Sigmoid colon (tissue), 7 donors: ENCODE results near the gene BDKRB1. TPM values are rescaled to one million over a fixed set of nuclear protein-coding genes. Genes with fewer than 3 reads are reported as not detected.

ENCODE experiments used
- DNase-seq: peaks from one replicate; pipeline ENCODE4 v3.0.0-alpha.2; 2019
- H3K27ac ChIP-seq, 4 donors: fragments of 200-600 bp; sonication (generic); one replicate each; pipeline ENCODE4 v1.5.1; 2016 to 2019; ENCODE audit warnings: mild to moderate bottlenecking in 1 of 4
- H3K27me3 ChIP-seq, 3 donors: fragments of 200-600 bp; sonication (generic); one replicate each; pipeline ENCODE4 v1.5.1; 2019; ENCODE audit warnings: mild to moderate bottlenecking in 1 of 3
- H3K36me3 ChIP-seq, 4 donors: fragments of 200-600 bp; sonication (generic); one replicate each; pipeline ENCODE4 v1.5.1; 2016 to 2019
- H3K4me1 ChIP-seq, 4 donors: fragments of 200-600 bp; sonication (generic); one replicate each; pipeline ENCODE4 v1.5.1; 2017 to 2019
- H3K4me3 ChIP-seq, 4 donors: fragments of 200-600 bp; sonication (generic); one replicate each; pipeline ENCODE4 v1.5.1; 2017 to 2019; ENCODE audit warnings: mild to moderate bottlenecking in 2 of 4, moderate library complexity in 1 of 4
- H3K9me3 ChIP-seq, 4 donors: fragments of 200-600 bp in 3 of 4; sonication (generic) in 3 of 4; one replicate each; pipeline versions ENCODE4 v1.5.1 to v1.6.1; 2013 to 2019
- EP300 ChIP-seq, 4 donors: sonication (generic); formaldehyde crosslinking; IDR thresholded peaks; one replicate each; pipeline ENCODE4 v1.6.1; 2017; ENCODE audit warnings: antibody characterized with exemption in 4 of 4
- POLR2A ChIP-seq, 2 donors: fragments of 450-650 bp; IDR thresholded peaks; one replicate each; pipeline ENCODE4 v1.6.1; 2016; ENCODE audit warnings: antibody characterized with exemption in 2 of 2, mild to moderate bottlenecking in 2 of 2, moderate library complexity in 2 of 2
- POLR2AphosphoS5 ChIP-seq, 4 donors: sonication (generic); formaldehyde crosslinking; IDR thresholded peaks; one replicate each; pipeline ENCODE4 v1.6.1; 2017; ENCODE audit warnings: antibody characterized with exemption in 4 of 4
- WGBS, 2 donors: extraction: QIAGEN DNeasy Blood & Tissue Kit; methylation state at CpG; one replicate each; pipeline ENCODE4 v1.1.7; 2013; 5-methylcytosine and 5-hydroxymethylcytosine counted together
- intact Hi-C: fragments of 100-400 bp; cut with DNase I; formaldehyde crosslinking; loops from one replicate; pipeline ENCODE4 v1.15.1; 2023
- polyA plus RNA-seq, 3 donors: library from polyadenylated mRNA; stranded (reverse); fragments of 200-250 nt; gene quantifications; one replicate each; pipeline ENCODE4 v1.2.3, GENCODE V29; 2013
- total RNA-seq, 4 donors: library from RNA; depleted of rRNA; stranded (reverse); fragments of >200 nt; gene quantifications; one replicate each; pipeline ENCODE4 v1.1.0, GENCODE V29; 2016
- TF ChIP-seq, protein P1 (sequence below), 4 experiments: fragments of 450-650 bp in 3 of 4; fragments of 200-600 bp in 1 of 4; IDR thresholded peaks; one replicate each; pipeline ENCODE4 v1.5.1; 2016 to 2019; ENCODE audit warnings: antibody characterized with exemption in 4 of 4, mild to moderate bottlenecking in 3 of 4, moderate library complexity in 2 of 4
- donor health status: healthy with polysubstance abuse.
- donor health status: Bipolar disorder and iron deficiency.
- donor health status: healthy.

Gene BDKRB1
- total and polyA plus RNA-seq, 7 donors = 0.33 to 4.9 (median 2.4) TPM

DNA sequence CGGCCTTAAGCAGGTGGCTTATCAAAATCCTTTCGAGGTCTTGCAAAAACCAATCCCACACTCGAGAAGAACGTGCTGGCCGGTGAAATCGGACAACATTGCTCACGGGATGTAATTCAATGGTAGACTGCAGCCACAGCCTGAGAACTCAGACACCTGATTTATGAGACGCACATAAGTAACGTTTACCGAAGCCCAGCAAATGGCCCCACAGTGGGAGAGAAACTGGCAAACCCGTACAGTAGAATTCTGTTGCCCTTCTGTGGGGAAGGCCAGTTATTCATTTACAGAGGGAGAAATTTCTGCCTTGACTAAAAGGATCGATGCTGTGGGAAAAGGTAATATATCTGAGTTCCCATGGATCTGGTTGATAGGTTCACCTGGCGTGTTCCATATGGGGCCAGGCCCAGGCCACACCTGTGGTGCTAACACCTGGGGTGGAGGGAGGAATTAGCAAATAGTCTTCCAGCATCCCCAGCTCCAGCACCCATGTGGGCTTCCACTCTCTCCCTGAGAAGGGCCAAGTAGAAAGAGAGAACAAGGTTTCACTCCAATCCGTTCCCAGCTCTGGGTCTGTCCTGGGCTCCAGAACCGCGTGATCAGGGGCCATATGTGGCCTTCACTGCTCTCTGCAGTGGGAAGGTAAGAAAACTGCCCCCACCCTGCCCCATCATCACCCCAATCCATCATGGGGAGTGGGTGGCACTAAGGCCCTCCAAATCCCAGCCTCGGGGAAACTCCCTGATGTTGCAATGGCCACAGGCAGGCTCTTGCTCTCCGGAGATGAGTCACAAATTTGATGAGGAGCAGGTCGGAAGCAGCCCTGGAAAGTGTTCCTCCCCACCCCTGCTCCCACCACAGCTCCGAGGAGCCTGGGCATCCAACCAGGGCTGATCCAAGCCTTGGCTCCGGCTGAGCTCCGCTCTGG lies 12.7 kb downstream of the BDKRB1 start:
- 61 to 81% methylated on average over 22 of the region's 22 CpGs for WGBS, 2 donors
- TF ChIP-seq POLR2A (IDR thresholded peaks at IDR 0.05) (no peak), POLR2AphosphoS5 (IDR thresholded peaks at IDR 0.05) (peak; percentile 69 to 92 (median 84)), EP300 (IDR thresholded peaks at IDR 0.05) (peak in 2 of 4 donors; percentile 75 to 79)
- TF ChIP-seq, protein P1, sequence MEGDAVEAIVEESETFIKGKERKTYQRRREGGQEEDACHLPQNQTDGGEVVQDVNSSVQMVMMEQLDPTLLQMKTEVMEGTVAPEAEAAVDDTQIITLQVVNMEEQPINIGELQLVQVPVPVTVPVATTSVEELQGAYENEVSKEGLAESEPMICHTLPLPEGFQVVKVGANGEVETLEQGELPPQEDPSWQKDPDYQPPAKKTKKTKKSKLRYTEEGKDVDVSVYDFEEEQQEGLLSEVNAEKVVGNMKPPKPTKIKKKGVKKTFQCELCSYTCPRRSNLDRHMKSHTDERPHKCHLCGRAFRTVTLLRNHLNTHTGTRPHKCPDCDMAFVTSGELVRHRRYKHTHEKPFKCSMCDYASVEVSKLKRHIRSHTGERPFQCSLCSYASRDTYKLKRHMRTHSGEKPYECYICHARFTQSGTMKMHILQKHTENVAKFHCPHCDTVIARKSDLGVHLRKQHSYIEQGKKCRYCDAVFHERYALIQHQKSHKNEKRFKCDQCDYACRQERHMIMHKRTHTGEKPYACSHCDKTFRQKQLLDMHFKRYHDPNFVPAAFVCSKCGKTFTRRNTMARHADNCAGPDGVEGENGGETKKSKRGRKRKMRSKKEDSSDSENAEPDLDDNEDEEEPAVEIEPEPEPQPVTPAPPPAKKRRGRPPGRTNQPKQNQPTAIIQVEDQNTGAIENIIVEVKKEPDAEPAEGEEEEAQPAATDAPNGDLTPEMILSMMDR (IDR thresholded peaks at IDR 0.05) = no peak
- intact Hi-C loops = loop anchor here (1.0 kb wide), 1 partner anchor 164 kb away; no protein-coding TSS in a partner anchor
- peak; percentile 92 for DNase-seq
- no peaks in the 10 kb centered on the region for H3K27me3 ChIP-seq
- H3K27ac ChIP-seq = peak overlapping the region; percentile 64 to 83 (median 76)
- H3K4me1 ChIP-seq = peaks cover 0 to 52% (median 32%) of the 10 kb centered on the region in 4 donors
- no peaks in the 10 kb centered on the region for H3K36me3 ChIP-seq
- H3K4me3 ChIP-seq = no peak overlapping the region
- H3K9me3 ChIP-seq = no peaks in the 10 kb centered on the region

DNA sequence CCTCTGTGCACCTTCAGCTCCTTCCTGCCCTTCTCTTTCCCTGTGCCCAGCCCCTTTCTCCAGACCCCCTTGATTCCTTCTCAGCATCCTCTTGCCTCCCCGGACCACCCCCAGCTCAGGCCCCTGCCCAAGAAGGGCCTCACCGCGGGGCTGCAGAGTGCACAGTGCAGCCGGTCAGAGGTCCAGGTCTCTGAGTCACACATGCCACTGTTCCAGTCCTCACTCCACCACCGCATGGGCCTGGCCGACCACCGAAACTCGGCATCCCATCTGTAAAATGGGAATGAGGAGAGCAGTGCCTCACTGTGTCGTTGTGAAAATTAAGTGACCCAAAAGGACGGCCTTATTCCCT lies 13.3 kb downstream of the BDKRB1 start:
- no peak for TF ChIP-seq POLR2A (IDR thresholded peaks at IDR 0.05)
- TF ChIP-seq, protein P1 (IDR thresholded peaks at IDR 0.05) = no peak
- no peak for TF ChIP-seq POLR2AphosphoS5 (IDR thresholded peaks at IDR 0.05)
- no peak for TF ChIP-seq EP300 (IDR thresholded peaks at IDR 0.05)
- intact Hi-C loops = loop anchor here (1.0 kb wide), 1 partner anchor 165 kb away; no protein-coding TSS in a partner anchor
- DNase-seq = no peak
- Histone ChIP-seq H3K36me3 (no peaks in the 10 kb centered on the region), H3K27me3 (no peaks in the 10 kb centered on the region), H3K27ac (peak overlapping the region; percentile 64 to 83 (median 76)), H3K9me3 (no peaks in the 10 kb centered on the region), H3K4me3 (no peak overlapping the region), H3K4me1 (peaks cover 0 to 52% (median 35%) of the 10 kb centered on the region in 4 donors)
- WGBS, 2 donors = 84 to 89% methylated on average over 10 of the region's 10 CpGs

DNA sequence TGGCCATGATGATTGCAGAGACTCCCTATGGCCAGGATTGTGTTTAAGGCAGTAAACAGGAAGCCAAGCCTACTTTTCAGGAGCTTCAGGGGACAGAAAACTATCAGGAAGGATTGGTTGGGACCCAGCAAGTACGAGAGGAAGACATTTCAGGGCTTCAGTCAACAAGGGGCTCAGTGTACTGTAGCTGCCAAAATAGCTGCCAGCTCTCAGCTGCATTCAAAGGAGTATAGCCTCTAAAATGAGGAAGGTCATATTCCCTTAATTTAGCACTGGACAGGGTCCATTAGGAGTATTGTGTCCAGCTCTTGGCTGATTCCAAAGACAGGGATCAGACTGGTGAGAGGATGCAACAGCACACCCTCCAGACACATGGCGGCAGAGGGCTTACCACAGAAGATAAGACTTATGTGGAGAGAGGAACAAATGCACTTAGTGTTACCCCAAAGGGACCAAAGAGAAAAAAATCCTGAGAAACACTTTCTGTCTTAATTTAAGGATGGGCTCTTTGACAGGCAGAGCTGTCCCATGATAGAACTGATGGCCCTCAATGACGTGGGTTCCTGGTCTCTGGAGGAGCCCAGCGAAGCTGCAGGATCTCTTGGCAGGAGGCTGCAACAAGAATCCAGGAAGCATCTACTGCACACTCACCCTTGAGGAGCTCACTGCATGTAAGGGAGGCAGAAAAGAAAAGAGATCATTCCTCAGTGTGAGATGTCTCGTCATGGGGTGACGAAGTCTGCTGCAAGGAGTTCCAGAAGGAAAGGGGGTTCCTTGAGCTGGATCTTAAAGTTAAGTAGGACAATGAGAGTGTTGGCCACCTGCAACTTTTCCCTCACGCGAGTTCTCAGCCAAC lies 14.8 kb downstream of the BDKRB1 start:
- WGBS, 2 donors = 84 to 85% methylated on average over 8 of the region's 8 CpGs

DNA sequence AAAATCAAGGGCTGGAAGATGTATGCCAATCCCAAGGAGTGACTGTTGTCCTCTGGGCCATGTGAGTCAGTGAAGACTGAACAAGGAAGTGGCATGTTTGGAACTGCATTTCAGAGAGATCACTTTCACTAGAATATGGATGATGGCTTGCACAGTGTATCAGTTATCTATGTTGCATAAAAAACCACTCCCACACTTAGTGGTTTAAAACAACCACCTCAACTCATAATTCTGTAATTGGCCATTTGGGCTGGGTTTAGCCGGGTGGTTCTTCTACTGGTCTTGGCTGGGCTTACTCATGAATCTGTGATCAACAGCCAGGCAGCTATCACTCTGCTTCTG lies 15.4 kb downstream of the BDKRB1 start:
- Histone ChIP-seq H3K36me3 (no peaks in the 10 kb centered on the region), H3K4me3 (no peak overlapping the region), H3K4me1 (peaks cover 0 to 64% (median 43%) of the 10 kb centered on the region in 4 donors), H3K27me3 (no peaks in the 10 kb centered on the region), H3K27ac (peak overlapping the region in 1 of 4 donors; percentile 83), H3K9me3 (no peaks in the 10 kb centered on the region)
- intact Hi-C loops = no loop called here
- TF ChIP-seq EP300 (IDR thresholded peaks at IDR 0.05) (no peak), POLR2A (IDR thresholded peaks at IDR 0.05) (no peak), POLR2AphosphoS5 (IDR thresholded peaks at IDR 0.05) (no peak)
- TF ChIP-seq, protein P1 (IDR thresholded peaks at IDR 0.05) = no peak
- WGBS, 2 donors = 62 to 87% methylated on average over 1 of the region's 1 CpG
- no peak for DNase-seq

More for the DNA sequence above, 14.8 kb downstream of the BDKRB1 start:
- Histone ChIP-seq H3K9me3 (no peaks in the 10 kb centered on the region), H3K36me3 (no peaks in the 10 kb centered on the region), H3K4me3 (no peak overlapping the region), H3K27me3 (no peaks in the 10 kb centered on the region), H3K27ac (peak overlapping the region in 3 of 4 donors; percentile 38 to 83 (median 80)), H3K4me1 (peaks cover 0 to 64% (median 44%) of the 10 kb centered on the region in 4 donors)
- DNase-seq = no peak
- intact Hi-C loops = no loop called here
- TF ChIP-seq POLR2A (IDR thresholded peaks at IDR 0.05) (no peak), POLR2AphosphoS5 (IDR thresholded peaks at IDR 0.05) (no peak), EP300 (IDR thresholded peaks at IDR 0.05) (no peak)
- TF ChIP-seq, protein P1 (IDR thresholded peaks at IDR 0.05) = no peak
